H7 (cell line): ENCODE measurements around the gene AUTS2. TPM values are rescaled to one million over a fixed set of nuclear protein-coding genes. Genes with fewer than 3 reads are reported as not detected.
"Not testable (repeated sequence)": the region's sequence is repeated elsewhere in the genome, so short reads cannot be mapped to it uniquely, and the experiment has no call there.

ENCODE experiments used
- DNase-seq: peaks from one replicate; pipeline ENCODE4 v3.0.0; 2012
- H3K27me3 ChIP-seq: 2 replicates; pipeline ENCODE4 v1.6.0; 2011; ENCODE audit warnings: mild to moderate bottlenecking, low read length; ENCODE audit not compliant: control insufficient read depth, insufficient read depth
- H3K36me3 ChIP-seq: replicated peaks from 2 replicates; pipeline ENCODE4 v1.5.1; 2011; ENCODE audit warnings: low read length; ENCODE audit not compliant: control insufficient read depth, insufficient read depth
- H3K4me3 ChIP-seq: 2 replicates; pipeline ENCODE4 v1.5.1; 2011; ENCODE audit warnings: low read depth, mild to moderate bottlenecking, control low read depth, low read length, moderate library complexity; ENCODE audit not compliant: insufficient read depth
- total RNA-seq: library from RNA; depleted of rRNA; stranded (reverse); fragments of >200 nt; shearing (Covaris generic); gene quantifications from 2 replicates; pipeline ENCODE4 v1.2.3, GENCODE V29; 2014

AUTS2 gene
- total RNA-seq, 1 experiment from 2014 or later = 16.1 TPM

GRCh38 chr7:70728872-70729552, 1130.7 kb downstream of the AUTS2 start:
- DNase-seq = peak; percentile 73
- Histone ChIP-seq H3K4me3 (no peak overlapping the region), H3K36me3 (no peaks in the 10 kb centered on the region), H3K27me3 (no peaks in the 10 kb centered on the region)

DNA sequence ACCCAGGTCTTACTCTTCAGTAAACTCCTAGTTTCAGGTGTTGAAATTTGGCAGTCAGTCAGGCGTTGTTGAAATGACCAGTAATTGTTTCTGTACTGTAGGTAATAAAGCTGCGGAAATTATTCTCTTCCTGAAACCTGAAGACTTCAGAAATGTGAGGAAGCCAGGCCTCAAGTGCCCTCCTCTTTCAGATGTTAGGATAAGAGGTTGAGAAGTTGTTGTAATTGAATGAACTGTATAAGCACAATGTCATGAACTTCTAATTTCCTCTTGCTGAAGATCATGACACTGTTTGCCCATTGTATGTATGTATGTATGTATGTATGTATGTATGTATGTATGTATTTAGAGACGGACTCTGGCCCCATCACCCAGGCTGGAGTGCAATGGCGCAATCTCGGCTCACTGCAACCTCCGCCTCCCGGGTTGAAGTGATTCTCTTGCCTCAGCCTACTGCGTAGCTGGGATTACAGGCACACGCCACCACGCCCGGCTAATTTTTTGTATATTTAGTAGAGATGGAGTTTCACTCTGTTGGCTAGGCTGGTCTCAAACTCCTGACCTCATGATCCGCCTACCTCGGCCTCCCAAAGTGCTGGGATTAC, 1131.4 kb downstream of the AUTS2 start:
- DNase-seq, H3K27me3 ChIP-seq, H3K4me3 ChIP-seq, H3K36me3 ChIP-seq: not testable (repeated sequence)

GRCh38 chr7:70730451-70731110, 1132.3 kb downstream of the AUTS2 start:
- no peaks in the 10 kb centered on the region for H3K27me3 ChIP-seq
- no peak overlapping the region for H3K4me3 ChIP-seq
- DNase-seq = no peak
- no peaks in the 10 kb centered on the region for H3K36me3 ChIP-seq

DNA sequence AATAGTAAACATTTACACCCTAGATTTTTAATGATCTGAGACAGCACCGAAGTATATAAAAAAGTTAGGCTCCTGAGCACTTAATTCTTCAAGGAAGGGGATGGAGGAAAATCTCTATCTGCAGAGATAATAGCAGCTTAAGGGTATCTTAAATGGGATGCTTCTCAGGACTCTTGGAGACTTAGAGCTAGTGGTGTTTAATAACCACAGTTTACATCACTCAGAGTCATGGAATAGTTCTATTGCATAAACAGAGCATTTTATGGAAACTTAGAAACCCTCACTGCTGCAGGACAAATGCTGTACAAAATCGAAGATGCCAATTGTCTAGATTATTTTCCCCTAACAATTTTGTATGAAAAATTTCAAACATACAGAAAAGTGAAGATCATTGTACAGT, 1134.8 kb downstream of the AUTS2 start:
- Histone ChIP-seq H3K36me3 (no peaks in the 10 kb centered on the region), H3K27me3 (no peaks in the 10 kb centered on the region), H3K4me3 (no peak overlapping the region)
- no peak for DNase-seq

DNA sequence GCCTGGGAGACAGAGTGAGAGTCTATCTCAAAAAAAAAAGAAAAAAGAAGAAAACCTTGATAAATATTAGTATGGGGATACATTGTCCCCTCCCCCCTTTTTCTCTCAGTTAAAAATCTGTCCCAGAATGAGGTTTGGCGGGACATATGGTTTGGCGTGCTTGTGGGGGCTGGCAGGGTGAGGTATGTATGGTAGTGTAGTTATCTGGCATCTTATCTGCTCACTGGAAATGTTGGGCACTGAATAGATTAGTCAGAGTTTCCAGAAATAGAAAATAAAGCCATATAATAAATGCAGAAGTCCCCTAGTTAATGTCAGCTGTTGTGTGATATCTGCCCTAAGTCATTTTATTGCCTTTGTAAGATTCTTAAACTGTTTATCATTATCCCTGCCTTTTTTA, 1136.1 kb downstream of the AUTS2 start:
- H3K36me3 ChIP-seq = no peaks in the 10 kb centered on the region
- H3K27me3 ChIP-seq = no peaks in the 10 kb centered on the region
- H3K4me3 ChIP-seq = no peak overlapping the region
- DNase-seq = no peak

DNA sequence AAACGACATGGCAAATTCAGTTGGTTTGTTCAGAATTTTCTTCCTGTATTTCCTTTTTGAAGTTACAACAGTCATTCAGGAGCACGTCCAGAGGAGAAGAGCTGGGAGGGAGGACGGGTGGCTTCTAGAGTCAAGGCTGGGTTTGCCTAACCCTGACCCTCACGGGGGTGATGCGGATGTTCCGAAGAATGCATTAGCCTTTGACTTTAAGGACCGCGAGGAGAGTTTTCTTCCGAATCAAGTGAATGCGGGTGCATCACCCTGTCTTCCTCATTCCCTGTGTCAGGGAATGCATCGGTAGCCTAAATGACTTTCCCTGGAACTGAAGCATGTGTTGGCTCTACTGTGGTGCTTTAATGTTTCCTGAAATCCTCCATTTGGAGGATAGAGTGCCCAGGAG, 1137.0 kb downstream of the AUTS2 start:
- no peaks in the 10 kb centered on the region for H3K27me3 ChIP-seq
- H3K4me3 ChIP-seq = no peak overlapping the region
- H3K36me3 ChIP-seq = no peaks in the 10 kb centered on the region
- DNase-seq = no peak

DNA sequence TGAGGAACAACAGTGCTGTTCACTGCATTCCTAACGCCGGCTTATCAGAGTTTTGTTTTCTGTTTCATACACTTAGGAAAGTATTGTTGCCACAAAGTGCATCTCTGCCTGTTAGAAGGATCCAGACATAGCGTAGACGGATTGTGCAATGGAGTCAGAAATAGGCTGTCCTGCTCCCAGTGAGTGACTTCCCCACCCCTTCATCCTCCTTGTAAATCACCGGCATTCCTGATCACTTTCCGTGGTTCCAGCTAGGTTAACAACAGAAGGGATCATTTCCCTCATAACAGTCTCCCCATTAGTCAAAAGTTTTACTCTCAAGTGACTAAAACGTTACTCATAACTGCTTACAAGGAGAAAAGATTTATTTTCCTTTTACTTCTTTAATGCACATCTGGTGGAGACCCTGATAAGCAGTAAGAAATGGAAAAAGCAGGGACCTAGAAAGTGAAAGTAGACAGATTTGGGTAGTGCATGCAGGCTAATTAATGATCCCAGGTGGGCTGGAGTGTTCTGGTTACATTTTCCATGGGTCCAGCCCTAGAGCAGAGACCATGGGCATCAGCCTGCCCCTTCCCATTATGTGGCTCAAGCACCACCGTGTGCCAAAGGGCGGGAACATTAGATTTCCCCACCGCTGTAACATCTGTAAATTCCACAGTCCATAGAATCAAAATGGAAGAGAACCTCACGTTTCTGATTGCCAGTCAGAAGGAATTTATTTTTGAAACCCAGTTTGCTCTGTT, 1138.6 kb downstream of the AUTS2 start:
- Histone ChIP-seq H3K27me3 (no peaks in the 10 kb centered on the region), H3K4me3 (no peak overlapping the region), H3K36me3 (no peaks in the 10 kb centered on the region)
- DNase-seq = no peak

DNA sequence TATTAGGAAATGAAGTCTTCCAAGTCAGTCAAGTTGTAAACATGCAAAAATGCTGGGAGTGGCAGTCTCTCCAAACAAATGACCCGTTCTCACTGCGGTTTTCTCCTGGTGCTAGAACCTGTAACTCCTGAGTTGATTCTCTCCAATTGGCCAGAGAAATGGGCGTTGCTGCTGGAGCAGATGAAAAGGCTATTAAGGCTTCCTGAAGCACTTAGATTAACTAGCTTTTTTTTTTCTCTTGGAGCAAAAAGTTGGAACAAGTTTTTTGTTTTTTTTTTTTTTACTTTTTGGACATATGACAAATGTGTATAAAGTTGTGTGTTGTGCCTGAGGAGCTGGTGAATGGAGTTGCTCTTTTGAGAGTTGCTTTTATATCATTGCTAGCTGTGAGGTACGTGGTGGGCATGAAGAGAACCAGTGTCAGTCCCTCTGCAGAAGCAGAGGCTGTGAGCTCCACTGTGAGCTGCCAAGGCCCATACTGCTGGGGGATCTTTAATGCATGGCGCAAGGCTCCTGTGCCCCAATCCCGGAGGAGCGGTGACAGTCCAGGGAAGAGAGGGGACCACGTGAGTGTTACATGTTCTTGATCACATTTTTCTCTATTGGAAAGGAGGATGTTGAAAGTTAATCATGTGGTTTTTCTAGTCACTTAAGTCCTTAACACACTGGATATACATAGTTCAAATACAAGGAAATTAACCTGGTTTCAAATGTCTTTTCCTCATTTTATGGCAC, 1140.0 kb downstream of the AUTS2 start:
- H3K4me3 ChIP-seq = no peak overlapping the region
- no peaks in the 10 kb centered on the region for H3K27me3 ChIP-seq
- no peaks in the 10 kb centered on the region for H3K36me3 ChIP-seq
- no peak for DNase-seq

GRCh38 chr7:70739646-70740210, 1141.5 kb downstream of the AUTS2 start:
- Histone ChIP-seq H3K27me3 (no peaks in the 10 kb centered on the region), H3K36me3 (no peaks in the 10 kb centered on the region), H3K4me3 (no peak overlapping the region)
- no peak for DNase-seq

- DNase-seq = no peak
- no peaks in the 10 kb centered on the region for H3K36me3 ChIP-seq
- H3K4me3 ChIP-seq = no peak overlapping the region
- H3K27me3 ChIP-seq = no peaks in the 10 kb centered on the region
Observed at GRCh38 chr7:70741666-70742065, 1143.4 kb downstream of the AUTS2 start.

DNA sequence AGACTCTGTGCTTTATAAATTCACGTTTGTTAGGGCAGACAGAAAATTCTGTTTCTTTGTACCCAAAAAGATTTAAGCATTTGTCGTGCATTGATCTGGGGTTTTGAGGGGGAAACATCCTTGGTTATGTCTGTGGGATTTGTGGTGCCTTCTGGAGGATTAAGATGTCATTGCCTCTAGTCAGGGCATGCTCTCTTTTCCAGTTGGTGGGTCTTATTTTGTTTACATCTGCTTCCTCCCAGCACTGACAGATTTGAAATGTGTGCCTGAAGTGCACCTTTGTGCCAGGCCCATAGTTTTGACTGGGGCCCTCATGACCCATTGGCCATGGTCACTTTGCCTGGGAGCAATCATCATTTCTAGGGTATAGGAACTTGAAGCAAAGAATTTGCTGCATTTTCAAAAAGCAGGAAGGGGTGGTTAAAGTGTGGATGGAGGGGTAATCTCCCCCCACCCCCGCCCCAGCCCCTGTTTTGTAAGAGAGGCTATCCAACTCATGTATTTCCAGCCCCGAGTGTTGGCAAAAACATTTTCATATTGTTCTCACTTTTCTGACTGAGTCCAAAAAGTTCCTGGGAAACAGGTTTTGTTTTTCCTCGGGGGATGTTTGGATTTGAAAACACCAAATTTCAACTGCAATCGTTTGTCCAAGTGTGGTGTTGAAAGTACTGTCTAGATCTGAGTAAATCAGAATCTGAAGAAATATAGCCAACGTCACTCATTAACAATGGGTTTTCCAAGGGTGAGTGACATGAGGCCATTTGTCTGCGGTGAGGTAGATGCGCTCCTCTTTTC, 1145.5 kb downstream of the AUTS2 start:
- no peak overlapping the region for H3K4me3 ChIP-seq
- no peaks in the 10 kb centered on the region; the same call in 1 of the 2 replicates for H3K36me3 ChIP-seq
- no peak for DNase-seq
- no peaks in the 10 kb centered on the region for H3K27me3 ChIP-seq

DNA sequence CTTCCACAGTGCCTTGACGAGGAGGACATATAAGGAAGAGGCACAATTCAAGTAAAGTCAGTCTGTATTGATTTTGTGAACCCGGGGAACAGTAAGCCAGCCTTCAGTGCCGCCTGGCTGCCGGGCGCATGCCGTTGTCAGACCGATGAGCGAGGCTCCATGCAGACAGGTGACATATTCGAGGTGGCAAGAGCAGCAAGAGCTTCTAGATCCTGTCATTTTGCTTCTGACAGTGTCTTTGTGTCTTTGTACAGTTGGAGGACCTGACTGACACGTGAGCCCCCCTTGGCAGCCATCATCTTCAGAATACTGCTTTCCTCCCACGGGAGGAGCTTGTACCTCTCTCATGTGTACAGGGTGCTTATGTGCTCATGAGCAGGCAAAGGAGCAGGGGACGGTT, 1146.2 kb downstream of the AUTS2 start:
- no peak for DNase-seq
- H3K4me3 ChIP-seq = no peak overlapping the region
- no peaks in the 10 kb centered on the region; the same call in 1 of the 2 replicates for H3K36me3 ChIP-seq
- no peaks in the 10 kb centered on the region for H3K27me3 ChIP-seq

DNA sequence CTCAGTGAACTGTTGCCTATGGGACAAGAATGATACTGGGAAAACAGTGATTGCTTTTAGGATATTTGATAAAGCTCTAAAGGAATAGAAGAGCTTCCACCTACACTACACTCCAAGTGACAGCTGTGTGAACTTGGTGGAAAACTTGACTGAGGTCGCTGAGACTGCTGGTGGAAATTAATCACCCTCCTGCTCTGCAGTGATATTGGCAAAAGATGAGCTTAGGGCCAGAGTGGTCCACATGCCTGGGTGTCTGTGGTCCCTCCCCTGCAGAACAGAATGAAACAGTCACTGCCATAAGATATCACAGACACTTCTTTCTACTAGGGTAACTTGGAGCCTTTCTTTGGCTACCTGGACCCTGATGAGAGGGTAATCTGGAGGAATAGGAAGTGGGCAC, 1151.6 kb downstream of the AUTS2 start:
- no peaks in the 10 kb centered on the region for H3K27me3 ChIP-seq
- no peaks in the 10 kb centered on the region; the same call in 1 of the 2 replicates for H3K36me3 ChIP-seq
- no peak overlapping the region for H3K4me3 ChIP-seq
- no peak for DNase-seq
